Progenitor cell of endocrine pancreas (in vitro differentiated cells): ENCODE measurements around the gene PPP6C. TPM values are rescaled to one million over a fixed set of nuclear protein-coding genes. Genes with fewer than 3 reads are reported as not detected.

Experiments used
- DNase-seq: peaks from one replicate; pipeline ENCODE4 v3.0.0; 2021; ENCODE audit warnings: low spot score; ENCODE audit not compliant: unreplicated experiment
- H3K27ac Mint-ChIP-seq: 2 replicates; pipeline ENCODE4 v1.8.0; 2021; ENCODE audit warnings: mild to moderate bottlenecking, moderate library complexity, mixed read lengths
- H3K27me3 Mint-ChIP-seq: 2 replicates; pipeline ENCODE4 v1.8.0; 2021; ENCODE audit warnings: mixed read lengths
- H3K36me3 Mint-ChIP-seq: 2 replicates; pipeline ENCODE4 v1.8.0; 2022; ENCODE audit warnings: mixed read lengths; ENCODE audit not compliant: insufficient read depth
- H3K4me1 Mint-ChIP-seq: 2 replicates; pipeline ENCODE4 v1.8.0; 2021; ENCODE audit warnings: low read depth, mixed read lengths
- H3K4me3 Mint-ChIP-seq: 2 replicates; pipeline ENCODE4 v1.8.0; 2021; ENCODE audit warnings: low read depth, mild to moderate bottlenecking, moderate library complexity, mixed read lengths
- H3K9me3 Mint-ChIP-seq: 2 replicates; pipeline ENCODE4 v1.8.0; 2021; ENCODE audit warnings: low read depth, mixed read lengths
- CTCF ChIP-seq: fragments of 200-600 bp; sonication (generic); IDR thresholded peaks from one replicate; pipeline ENCODE4 v1.5.0; 2021; ENCODE audit warnings: antibody characterized with exemption, mild to moderate bottlenecking; ENCODE audit not compliant: unreplicated experiment
- total RNA-seq: library from RNA; stranded (reverse); gene quantifications from 2 replicates; pipeline ENCODE4 v1.2.1, GENCODE V29; 2021

PPP6C gene
- total RNA-seq, 1 donor from 2014 or later, result 32.5 TPM

DNA sequence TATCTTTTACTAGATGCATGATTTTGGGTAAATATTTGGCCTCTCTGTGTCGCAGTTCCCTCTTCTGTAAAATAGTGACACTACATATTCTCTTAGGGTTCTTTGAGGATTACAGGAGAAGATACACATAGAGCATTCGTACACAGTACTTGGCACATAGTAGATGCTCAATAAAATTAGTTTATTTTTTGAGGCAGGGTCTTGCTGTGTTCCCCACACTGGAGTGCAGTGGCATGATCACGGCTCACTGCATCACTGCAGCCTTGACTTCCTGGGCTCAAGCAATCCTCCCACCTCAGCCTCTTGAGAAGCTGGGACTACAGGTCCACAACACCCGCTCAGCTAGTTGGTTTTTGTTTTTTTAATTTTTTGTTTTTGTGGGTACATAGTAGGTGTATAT lies 47.9 kb downstream of the PPP6C start:
- peaks cover 7% of the 10 kb centered on the region for H3K4me1 Mint-ChIP-seq
- peak overlapping the region; percentile 99 for H3K4me3 Mint-ChIP-seq
- peaks cover 7% of the 10 kb centered on the region for H3K36me3 Mint-ChIP-seq
- no peaks in the 10 kb centered on the region for H3K9me3 Mint-ChIP-seq
- DNase-seq, result no peak
- TF ChIP-seq CTCF, result no peak
- peak overlapping the region; percentile 96 for H3K27ac Mint-ChIP-seq
- no peaks in the 10 kb centered on the region for H3K27me3 Mint-ChIP-seq

DNA sequence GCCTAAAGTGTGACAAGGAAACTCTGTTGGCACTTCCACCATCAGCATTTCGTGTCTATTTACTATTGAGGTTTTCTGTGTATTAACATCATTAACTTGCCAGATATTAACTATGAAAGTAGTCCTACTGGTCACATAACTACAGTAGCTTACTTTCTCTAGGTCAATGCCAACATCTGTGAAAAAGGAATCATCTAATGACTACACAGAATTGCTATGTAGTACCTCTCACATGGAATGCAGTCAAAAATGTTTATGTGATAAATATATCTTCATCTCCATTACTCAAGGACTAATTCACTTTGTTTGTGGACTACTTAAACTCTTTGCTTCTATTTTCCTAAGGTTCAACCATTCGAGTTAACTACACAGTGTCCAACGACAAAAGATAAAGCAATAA lies 48.4 kb downstream of the PPP6C start:
- no peaks in the 10 kb centered on the region for H3K27me3 Mint-ChIP-seq
- no peak for DNase-seq
- peaks cover 7% of the 10 kb centered on the region for H3K36me3 Mint-ChIP-seq
- no peak overlapping the region for H3K4me3 Mint-ChIP-seq
- H3K4me1 Mint-ChIP-seq, result peaks cover 7% of the 10 kb centered on the region
- no peaks in the 10 kb centered on the region for H3K9me3 Mint-ChIP-seq
- no peak for TF ChIP-seq CTCF
- no peak overlapping the region for H3K27ac Mint-ChIP-seq

DNA sequence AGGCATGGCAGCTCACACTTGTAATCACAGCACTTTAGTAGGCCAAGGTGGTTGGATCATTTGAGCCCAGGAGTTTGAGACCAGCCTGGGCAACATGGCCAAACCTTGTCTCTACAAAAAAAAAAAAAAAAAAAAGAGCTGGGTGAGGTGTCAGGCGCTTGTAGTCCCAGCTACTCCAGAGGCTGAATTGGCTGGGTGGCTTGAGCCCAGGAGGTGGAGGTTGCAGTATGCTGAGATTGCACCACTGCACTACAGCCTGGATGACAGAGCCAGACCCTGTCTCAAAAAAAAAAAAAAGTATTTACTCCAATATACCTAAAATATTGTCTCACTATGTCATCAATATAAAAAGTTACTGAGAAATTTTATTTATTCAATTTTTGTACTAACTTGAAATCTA lies 49.0 kb downstream of the PPP6C start:
- no peak for DNase-seq
- H3K27ac Mint-ChIP-seq, result no peak overlapping the region
- H3K9me3 Mint-ChIP-seq, result no peaks in the 10 kb centered on the region

DNA sequence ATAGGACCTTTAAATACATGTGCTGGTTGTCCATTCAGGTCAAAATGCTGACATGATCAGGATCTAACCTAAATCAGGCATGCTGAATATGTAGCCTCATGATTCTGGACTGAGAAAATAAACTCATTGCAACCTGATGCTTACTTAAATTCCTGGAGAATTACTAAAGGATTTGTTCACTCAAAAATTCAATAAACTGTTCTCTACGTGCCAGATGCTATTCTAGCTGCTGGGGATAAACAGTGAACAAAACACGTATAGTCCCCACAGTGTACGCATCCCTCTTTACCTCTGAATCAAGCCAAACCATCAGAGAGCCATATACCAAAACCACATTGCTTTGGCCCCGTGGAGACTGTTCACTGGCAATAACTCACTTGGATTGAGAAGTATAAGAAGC lies 52.4 kb downstream of the PPP6C start:
- peaks cover 6% of the 10 kb centered on the region for H3K9me3 Mint-ChIP-seq
- peaks cover 20% of the 10 kb centered on the region for H3K36me3 Mint-ChIP-seq
- TF ChIP-seq CTCF, result no peak
- DNase-seq, result no peak
- H3K4me1 Mint-ChIP-seq, result no peaks in the 10 kb centered on the region
- H3K27ac Mint-ChIP-seq, result no peak overlapping the region
- no peak overlapping the region for H3K4me3 Mint-ChIP-seq
- no peaks in the 10 kb centered on the region for H3K27me3 Mint-ChIP-seq

More for the DNA sequence above, 49.0 kb downstream of the PPP6C start:
- H3K27me3 Mint-ChIP-seq, result no peaks in the 10 kb centered on the region
- TF ChIP-seq CTCF, result no peak
- peaks cover 7% of the 10 kb centered on the region for H3K4me1 Mint-ChIP-seq
- H3K36me3 Mint-ChIP-seq, result peaks cover 7% of the 10 kb centered on the region
- no peak overlapping the region for H3K4me3 Mint-ChIP-seq

DNA sequence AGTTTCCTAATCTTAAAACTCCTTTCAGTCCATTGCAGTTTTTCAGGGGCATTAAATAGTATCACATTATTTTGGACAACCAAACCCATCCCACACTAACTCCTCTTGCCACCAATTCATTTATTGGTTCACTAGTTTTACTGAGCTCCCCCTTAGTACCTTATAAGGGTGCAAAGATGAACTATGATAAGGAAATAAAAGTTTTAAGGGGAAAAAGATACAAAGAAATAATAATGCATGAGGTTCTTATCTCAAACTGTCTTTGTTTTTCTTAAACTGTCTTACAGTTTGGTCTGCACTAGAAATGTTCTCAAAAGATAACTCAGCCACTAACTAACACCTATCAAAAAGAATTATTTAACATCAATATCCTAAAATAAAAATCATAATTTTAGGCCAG lies 54.6 kb downstream of the PPP6C start:
- no peak for TF ChIP-seq CTCF
- H3K9me3 Mint-ChIP-seq, result peaks cover 6% of the 10 kb centered on the region
- peaks cover 4% of the 10 kb centered on the region for H3K4me1 Mint-ChIP-seq
- H3K4me3 Mint-ChIP-seq, result no peak overlapping the region
- no peak for DNase-seq
- H3K27ac Mint-ChIP-seq, result no peak overlapping the region
- no peaks in the 10 kb centered on the region for H3K27me3 Mint-ChIP-seq
- H3K36me3 Mint-ChIP-seq, result peaks cover 22% of the 10 kb centered on the region
